Stomach (tissue), 19 donors: ENCODE data around the gene SPTLC1. TPM values are rescaled to one million over a fixed set of nuclear protein-coding genes. Genes with fewer than 3 reads are reported as not detected.
A peak's percentile ranks its signal among the peaks of the same experiment; 100 is the strongest.

Source experiments
- DNase-seq, 2 donors: peaks; one replicate each; pipeline versions ENCODE4 v3.0.0 to v3.0.0-alpha.2; 2013 to 2019
- H3K27ac ChIP-seq, 5 donors: fragments of 200-600 bp in 4 of 5; sonication (generic) in 4 of 5; one replicate each; pipeline ENCODE4 v1.5.1; 2013 to 2019; ENCODE audit warnings: mild to moderate bottlenecking in 1 of 5, moderate library complexity in 1 of 5
- H3K27me3 ChIP-seq, 3 donors: fragments of 200-600 bp; sonication (generic); one replicate each; pipeline ENCODE4 v1.5.1; 2017 to 2019; ENCODE audit warnings: mixed run types in 1 of 3
- H3K36me3 ChIP-seq, 4 donors: fragments of 200-600 bp; sonication (generic); 1 replicate in 3 of 4; 2 replicates in 1 of 4; pipeline ENCODE4 v1.5.1; 2016 to 2019
- H3K4me1 ChIP-seq, 4 donors: fragments of 200-600 bp; sonication (generic); one replicate each; pipeline ENCODE4 v1.5.1; 2016 to 2019
- H3K4me3 ChIP-seq, 4 donors: fragments of 200-600 bp; sonication (generic) in 3 of 4; one replicate each; pipeline ENCODE4 v1.5.1; 2016 to 2019; ENCODE audit warnings: mild to moderate bottlenecking in 1 of 4
- H3K9me3 ChIP-seq, 4 donors: fragments of 200-600 bp; sonication (generic); one replicate each; pipeline ENCODE4 v1.5.1; 2016 to 2019
- EP300 ChIP-seq: sonication (generic); formaldehyde crosslinking; IDR thresholded peaks from one replicate; pipeline ENCODE4 v1.6.1; 2017; ENCODE audit warnings: antibody characterized with exemption
- POLR2A ChIP-seq, 4 donors: fragments of 450-650 bp; IDR thresholded peaks; one replicate each; pipeline ENCODE4 v1.6.1; 2016; ENCODE audit warnings: antibody characterized with exemption in 4 of 4, control low read depth in 2 of 4, mild to moderate bottlenecking in 1 of 4, moderate library complexity in 1 of 4
- POLR2AphosphoS5 ChIP-seq, 3 donors: sonication (generic); formaldehyde crosslinking; IDR thresholded peaks; one replicate each; pipeline ENCODE4 v1.6.1; 2016; ENCODE audit warnings: antibody characterized with exemption in 3 of 3
- WGBS, 5 donors: extraction: QIAGEN DNeasy Blood & Tissue Kit in 3 of 5; methylation state at CpG; one replicate each; pipeline versions ENCODE4 v1.1.5 to v1.1.7; 2013 to 2018; 5-methylcytosine and 5-hydroxymethylcytosine counted together
- intact Hi-C: fragments of 100-400 bp; cut with DNase I; formaldehyde crosslinking; loops from one replicate; pipeline ENCODE4 v1.15.1; 2023; ENCODE audit warnings: low total_unique reads
- long read RNA-seq, 10 donors: transcript quantifications; one replicate each; lab custom pipeline, GENCODE V29; 2026
- polyA plus RNA-seq, 3 donors: library from polyadenylated mRNA; stranded (reverse); fragments of 200-250 nt; gene quantifications; one replicate each; pipeline ENCODE4 v1.2.3, GENCODE V29; 2013
- total RNA-seq, 5 donors: library from RNA; depleted of rRNA; stranded (reverse); fragments of >200 nt; gene quantifications; one replicate each; pipeline versions ENCODE4 v1.1.0 to v1.2.3, GENCODE V29; 2014 to 2016
- TF ChIP-seq, protein P1 (sequence below), 7 experiments: fragments of 450-650 bp in 4 of 7; fragments of 200-600 bp in 3 of 7; sonication (generic) in 3 of 7; IDR thresholded peaks; one replicate each; pipeline ENCODE4 v1.5.1; 2016 to 2019; ENCODE audit warnings: antibody characterized with exemption in 7 of 7, control low read depth in 2 of 7, mild to moderate bottlenecking in 1 of 7
- donor health status: healthy with polysubstance abuse.
- donor health status: Bipolar disorder and iron deficiency.
- donor health status: healthy.

The SPTLC1 gene, protein sequence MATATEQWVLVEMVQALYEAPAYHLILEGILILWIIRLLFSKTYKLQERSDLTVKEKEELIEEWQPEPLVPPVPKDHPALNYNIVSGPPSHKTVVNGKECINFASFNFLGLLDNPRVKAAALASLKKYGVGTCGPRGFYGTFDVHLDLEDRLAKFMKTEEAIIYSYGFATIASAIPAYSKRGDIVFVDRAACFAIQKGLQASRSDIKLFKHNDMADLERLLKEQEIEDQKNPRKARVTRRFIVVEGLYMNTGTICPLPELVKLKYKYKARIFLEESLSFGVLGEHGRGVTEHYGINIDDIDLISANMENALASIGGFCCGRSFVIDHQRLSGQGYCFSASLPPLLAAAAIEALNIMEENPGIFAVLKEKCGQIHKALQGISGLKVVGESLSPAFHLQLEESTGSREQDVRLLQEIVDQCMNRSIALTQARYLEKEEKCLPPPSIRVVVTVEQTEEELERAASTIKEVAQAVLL
- total RNA-seq (100 to 1,000 TPM in 3 of 5 donors, 10 to 100 TPM in 2; 34.6 to 157 (median 145) TPM), polyA plus RNA-seq (10 to 100 TPM; 14.4 to 26.1 (median 15.9) TPM)
- long read RNA-seq, donor 1, transcript SPTLC1-201 (15 exons, 1,894 nt), result major isoform, 5 of 5 reads
- long read RNA-seq, donor 1, partial matches to known transcripts, result 0 of 5 reads
- long read RNA-seq, donor 1, other reads (novel, unspliced or antisense), result 0 of 5 reads
- long read RNA-seq, donor 2, transcript SPTLC1-201 (15 exons, 1,894 nt), result major isoform, 11 of 16 reads
- long read RNA-seq, donor 2, partial matches to known transcripts, result 0 of 16 reads
- long read RNA-seq, donor 2, other reads (novel, unspliced or antisense), result 0 of 16 reads
- long read RNA-seq, donor 3, transcript SPTLC1-201 (15 exons, 1,894 nt), result major isoform, 5 of 7 reads
- long read RNA-seq, donor 3, partial matches to known transcripts, result 0 of 7 reads
- long read RNA-seq, donor 3, other reads (novel, unspliced or antisense), result 0 of 7 reads
- long read RNA-seq, donor 4, partial matches to known transcripts, result 0 of 1 reads
- long read RNA-seq, donor 4, other reads (novel, unspliced or antisense), result 0 of 1 reads
- long read RNA-seq, donor 5, transcript SPTLC1-201 (15 exons, 1,894 nt), result major isoform, 5 of 10 reads
- long read RNA-seq, donor 5, partial matches to known transcripts, result 0 of 10 reads
- long read RNA-seq, donor 5, other reads (novel, unspliced or antisense), result 0 of 10 reads
- long read RNA-seq, donor 6, transcript SPTLC1-201 (15 exons, 1,894 nt), result major isoform, 27 of 33 reads
- long read RNA-seq, donor 6, partial matches to known transcripts, result 0 of 33 reads
- long read RNA-seq, donor 6, other reads (novel, unspliced or antisense), result 0 of 33 reads
- long read RNA-seq, donor 7, transcript SPTLC1-201 (15 exons, 1,894 nt), result major isoform, 10 of 10 reads
- long read RNA-seq, donor 7, partial matches to known transcripts, result 0 of 10 reads
- long read RNA-seq, donor 7, other reads (novel, unspliced or antisense), result 0 of 10 reads
- long read RNA-seq, donor 8, transcript SPTLC1-204 (3 exons, 490 nt), result minor isoform, 5 of 22 reads
- long read RNA-seq, donor 8, transcript SPTLC1-201 (15 exons, 1,894 nt), result major isoform, 13 of 22 reads
- long read RNA-seq, donor 8, partial matches to known transcripts, result 0 of 22 reads
- long read RNA-seq, donor 8, other reads (novel, unspliced or antisense), result 0 of 22 reads
- long read RNA-seq, donor 9, transcript SPTLC1-201 (15 exons, 1,894 nt), result major isoform, 5 of 5 reads
- long read RNA-seq, donor 9, partial matches to known transcripts, result 0 of 5 reads
- long read RNA-seq, donor 9, other reads (novel, unspliced or antisense), result 0 of 5 reads
- long read RNA-seq, donor 10, partial matches to known transcripts, result 0 of 5 reads
- long read RNA-seq, donor 10, other reads (novel, unspliced or antisense), result 0 of 5 reads

DNA sequence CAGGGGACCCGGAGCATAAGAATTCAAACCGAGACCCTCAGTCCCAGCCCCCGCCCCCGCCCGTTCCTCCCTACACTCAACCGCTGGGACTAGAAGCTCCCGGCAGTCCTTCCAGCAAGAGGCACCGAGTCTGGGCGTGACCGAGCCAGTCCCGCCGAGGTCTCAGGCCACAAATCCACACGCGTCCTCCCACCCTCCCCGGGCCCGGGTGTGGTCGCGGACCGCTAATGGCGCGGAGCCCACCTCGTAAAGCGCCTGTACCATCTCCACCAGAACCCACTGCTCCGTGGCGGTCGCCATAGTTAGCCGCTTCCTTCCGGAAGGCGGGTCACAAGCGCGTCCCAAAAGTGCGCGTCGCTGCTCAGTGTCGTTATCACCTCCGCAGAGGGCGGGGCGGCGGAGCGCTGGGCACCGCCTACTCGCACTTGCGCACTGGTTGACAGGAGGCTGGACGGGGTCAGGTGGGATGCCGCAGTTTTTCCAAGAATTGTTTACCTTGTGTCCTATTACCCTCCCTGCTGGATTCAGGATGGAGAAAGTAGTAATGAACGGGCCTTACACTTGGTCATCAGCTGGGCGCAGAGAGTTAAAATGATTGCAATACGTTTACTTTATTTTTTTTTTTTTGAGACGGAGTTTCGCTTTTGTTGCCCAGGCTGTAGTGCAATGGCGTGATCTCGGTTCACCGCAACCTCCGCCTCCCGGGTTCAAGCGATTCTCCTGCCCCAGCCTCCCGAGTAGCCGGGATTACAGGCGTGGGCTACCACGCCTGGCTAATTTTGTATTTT lies at the start of gene SPTLC1:
TSS of gene SPTLC1 (minus strand) at position 343 of the 788 bp plus-strand sequence. CDS start at position 300, 43 bp downstream.
- intact Hi-C loops, result no loop called here
- Histone ChIP-seq H3K27me3 (no peaks in the 10 kb centered on the region), H3K27ac (peak within 1 kb of the TSS; percentile 89 to 93 (median 91)), H3K4me1 (peaks cover 8 to 37% (median 24%) of the 10 kb centered on the region in 4 donors), H3K9me3 (no peaks in the 10 kb centered on the region), H3K4me3 (peak within 1 kb of the TSS; percentile 68 to 88 (median 78)), H3K36me3 (no peaks in the 10 kb centered on the region)
- TF ChIP-seq POLR2A (IDR thresholded peaks at IDR 0.05) (peak in 2 of 4 donors; percentile 81 to 91), POLR2AphosphoS5 (IDR thresholded peaks at IDR 0.05) (peak; percentile 96 to 99 (median 98)), EP300 (peak; percentile 6)
- TF ChIP-seq, protein P1, sequence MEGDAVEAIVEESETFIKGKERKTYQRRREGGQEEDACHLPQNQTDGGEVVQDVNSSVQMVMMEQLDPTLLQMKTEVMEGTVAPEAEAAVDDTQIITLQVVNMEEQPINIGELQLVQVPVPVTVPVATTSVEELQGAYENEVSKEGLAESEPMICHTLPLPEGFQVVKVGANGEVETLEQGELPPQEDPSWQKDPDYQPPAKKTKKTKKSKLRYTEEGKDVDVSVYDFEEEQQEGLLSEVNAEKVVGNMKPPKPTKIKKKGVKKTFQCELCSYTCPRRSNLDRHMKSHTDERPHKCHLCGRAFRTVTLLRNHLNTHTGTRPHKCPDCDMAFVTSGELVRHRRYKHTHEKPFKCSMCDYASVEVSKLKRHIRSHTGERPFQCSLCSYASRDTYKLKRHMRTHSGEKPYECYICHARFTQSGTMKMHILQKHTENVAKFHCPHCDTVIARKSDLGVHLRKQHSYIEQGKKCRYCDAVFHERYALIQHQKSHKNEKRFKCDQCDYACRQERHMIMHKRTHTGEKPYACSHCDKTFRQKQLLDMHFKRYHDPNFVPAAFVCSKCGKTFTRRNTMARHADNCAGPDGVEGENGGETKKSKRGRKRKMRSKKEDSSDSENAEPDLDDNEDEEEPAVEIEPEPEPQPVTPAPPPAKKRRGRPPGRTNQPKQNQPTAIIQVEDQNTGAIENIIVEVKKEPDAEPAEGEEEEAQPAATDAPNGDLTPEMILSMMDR (IDR thresholded peaks at IDR 0.05), result peak in 1 of 7 experiments; percentile 21
- DNase-seq, result peak; percentile 96 to 99
- WGBS, 5 donors, result 0 to 1% (median 1%) methylated on average over 55 to 60 of the region's 60 CpGs

DNA sequence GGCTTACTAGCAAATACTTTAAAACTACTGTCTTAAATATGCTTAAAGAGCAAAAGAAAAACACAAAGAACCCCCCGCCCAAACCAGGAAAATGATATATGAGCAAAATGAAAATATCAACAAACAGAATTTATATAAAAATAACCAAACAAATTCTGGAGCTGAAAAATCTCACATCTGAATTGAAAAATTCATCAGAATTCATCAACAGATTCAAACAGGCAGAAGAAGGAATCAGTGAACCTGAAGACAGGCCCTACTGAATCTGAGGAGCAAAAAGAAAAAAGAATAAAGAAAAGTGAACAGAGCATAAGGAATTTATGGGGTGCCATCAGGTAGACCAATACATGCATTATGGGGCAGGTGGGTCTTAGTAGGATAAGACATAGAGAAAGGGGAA lies 49.8 kb upstream of the SPTLC1 start:
- Histone ChIP-seq H3K27ac (no peak overlapping the region), H3K4me3 (no peak overlapping the region), H3K9me3 (peaks cover 0 to 5% (median 2%) of the 10 kb centered on the region in 4 donors), H3K27me3 (no peaks in the 10 kb centered on the region), H3K36me3 (no peaks in the 10 kb centered on the region), H3K4me1 (no peaks in the 10 kb centered on the region)
- intact Hi-C loops, result no loop called here
- DNase-seq, result no peak
- WGBS, 5 donors, result 94 to 100% (median 95%) methylated on average over 1 of the region's 1 CpG
- no peak for TF ChIP-seq POLR2AphosphoS5 (IDR thresholded peaks at IDR 0.05)

DNA sequence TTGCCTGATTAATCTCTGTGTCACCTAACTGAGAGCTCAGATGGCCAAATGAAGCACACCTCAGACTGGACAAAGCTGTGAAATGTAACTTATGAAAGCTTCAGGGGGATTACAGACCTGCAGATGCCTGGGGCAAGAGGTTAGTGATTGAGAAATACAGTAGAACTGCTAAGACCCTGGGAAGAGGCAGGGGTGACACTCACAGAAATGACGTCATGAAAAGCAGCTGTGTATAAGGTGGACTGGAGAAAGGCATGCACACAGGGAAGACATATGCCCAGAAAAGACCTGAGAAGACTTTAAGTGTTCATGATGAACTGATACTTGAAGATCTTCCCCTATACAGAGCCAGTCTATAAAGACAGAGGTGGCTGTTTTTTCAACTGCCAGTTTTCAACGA lies 49.3 kb upstream of the SPTLC1 start:
- Histone ChIP-seq H3K4me1 (no peaks in the 10 kb centered on the region), H3K27me3 (no peaks in the 10 kb centered on the region), H3K4me3 (no peak overlapping the region), H3K36me3 (no peaks in the 10 kb centered on the region), H3K9me3 (peaks cover 0 to 5% (median 2%) of the 10 kb centered on the region in 4 donors), H3K27ac (no peak overlapping the region)
- TF ChIP-seq EP300 (no peak), POLR2A (IDR thresholded peaks at IDR 0.05) (no peak), POLR2AphosphoS5 (IDR thresholded peaks at IDR 0.05) (no peak)
- TF ChIP-seq, protein P1 (IDR thresholded peaks at IDR 0.05), result no peak
- WGBS, 5 donors, result 76 to 94% (median 88%) methylated on average over 2 of the region's 2 CpGs
- intact Hi-C loops, result no loop called here
- DNase-seq, result no peak
